HG02981 (cell line): ENCODE measurements around the gene S100A11.
A peak's percentile ranks its signal among the peaks of the same experiment; 100 is the strongest.
"Not testable (repeated sequence)": the region's sequence is repeated elsewhere in the genome, so short reads cannot be mapped to it uniquely, and the experiment has no call there.

Source experiments
- ATAC-seq: cut with Tn5 transposase; IDR thresholded peaks from one replicate; pipeline ENCODE4 v1.9.1; 2021; ENCODE audit warnings: mild to moderate bottlenecking, moderate library complexity; ENCODE audit not compliant: unreplicated experiment

The S100A11 gene

GRCh38 chr1:152036267-152037216 lies at the start of gene S100A11:
S100A11 (minus strand) TSS chr1:152037004; CDS start chr1:152036915, 89 bp downstream.
- peak; percentile 43 for ATAC-seq

- no peak for ATAC-seq
Measured at GRCh38 chr1:152084853-152085252, 48.0 kb upstream of the S100A11 start.

GRCh38 chr1:152081026-152081425 lies 44.2 kb upstream of the S100A11 start:
- not testable (repeated sequence) for ATAC-seq

DNA sequence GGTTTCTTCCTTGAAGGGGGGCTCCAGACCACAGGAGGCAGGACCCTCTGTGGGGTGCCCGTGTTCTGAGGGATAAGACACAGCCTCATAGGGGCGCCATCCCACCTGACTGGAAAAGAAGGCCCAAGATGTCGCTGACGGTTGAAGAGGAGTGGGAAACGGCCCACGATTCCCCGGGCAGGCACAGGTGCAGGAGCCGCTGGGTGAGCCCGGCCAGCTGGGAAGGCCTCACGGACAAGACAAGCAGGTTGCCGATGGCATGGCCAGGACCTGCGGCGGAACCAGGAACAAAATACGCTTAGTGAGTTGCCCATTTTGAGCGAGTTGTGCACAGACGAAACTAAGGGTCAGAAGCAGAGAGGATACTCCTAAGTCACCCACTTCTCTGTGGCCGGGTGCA lies 43.7 kb upstream of the S100A11 start:
- ATAC-seq = not testable (repeated sequence)

DNA sequence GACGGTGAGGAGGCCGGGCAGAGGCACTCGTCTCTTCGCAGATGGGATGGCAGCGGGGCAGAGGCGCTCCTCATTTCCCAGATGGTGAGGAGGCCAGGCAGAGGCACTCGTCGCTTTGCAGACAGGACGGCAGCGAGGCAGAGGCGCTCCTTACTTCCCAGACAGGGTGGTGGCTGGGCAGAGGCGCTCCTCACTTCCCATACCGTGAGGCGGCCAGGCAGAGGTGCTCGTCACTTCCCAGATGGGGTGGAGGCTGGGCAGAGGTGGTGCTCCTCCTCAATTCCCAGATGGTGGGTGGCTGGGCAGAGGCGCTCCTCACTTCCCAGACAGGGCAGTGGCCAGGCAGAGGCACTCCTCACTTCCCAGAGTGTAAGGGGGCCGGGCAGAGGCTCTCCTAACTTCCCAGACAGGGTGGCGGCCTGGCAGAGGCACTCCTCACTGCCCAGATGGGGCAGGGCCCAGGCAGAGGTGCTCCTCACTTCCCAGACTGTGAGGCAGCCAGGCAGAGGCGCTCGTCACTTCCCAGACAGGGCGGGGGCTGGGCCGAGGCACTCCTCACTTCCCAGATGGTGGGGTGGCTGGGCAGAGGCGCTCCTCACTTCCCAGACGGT lies 42.1 kb upstream of the S100A11 start:
- ATAC-seq = no peak

DNA sequence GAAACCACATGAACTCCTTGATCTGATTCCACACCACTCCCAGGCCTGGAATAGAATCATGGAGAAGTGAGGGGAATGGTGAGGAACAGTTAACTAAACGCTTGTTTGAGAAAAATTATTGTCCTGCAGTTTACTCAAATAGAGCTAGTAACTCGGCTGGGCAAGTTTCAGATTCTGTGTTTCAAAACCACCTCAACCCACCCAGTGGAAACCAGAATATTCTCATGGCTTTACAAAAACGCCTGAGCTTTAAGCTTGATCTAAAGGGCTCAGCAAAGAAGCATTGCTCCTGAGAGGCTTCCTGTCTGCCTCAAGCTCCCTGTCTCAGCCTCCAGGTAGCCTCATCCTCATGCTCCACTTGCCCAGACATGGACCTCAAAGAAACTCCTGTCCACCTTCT lies 35.5 kb upstream of the S100A11 start:
- no peak for ATAC-seq

- no peak for ATAC-seq
Measured at GRCh38 chr1:152071123-152071522, 34.3 kb upstream of the S100A11 start.

GRCh38 chr1:152067929-152068328 lies 31.1 kb upstream of the S100A11 start:
- ATAC-seq = no peak

DNA sequence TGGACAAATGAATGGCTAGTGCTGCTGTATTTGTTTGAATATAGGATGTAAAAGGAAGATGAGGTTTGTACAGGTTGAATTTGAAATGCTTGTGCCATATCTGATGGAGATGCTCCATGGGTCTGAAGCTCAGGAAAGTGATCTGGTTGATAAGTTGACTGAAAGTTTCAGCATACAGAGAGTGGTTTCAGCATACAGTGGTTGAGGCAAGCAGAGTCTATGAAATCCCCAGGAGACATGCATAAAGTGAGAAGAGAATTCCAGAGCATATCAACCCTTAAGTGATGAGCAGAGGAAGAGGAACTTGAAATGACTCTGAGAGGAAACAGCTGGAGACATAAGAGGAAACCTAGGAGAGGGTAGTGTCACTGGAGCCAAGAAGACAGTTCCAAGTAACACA lies 30.3 kb upstream of the S100A11 start:
- ATAC-seq = no peak

- no peak for ATAC-seq
Measured at GRCh38 chr1:152061952-152062351, 25.1 kb upstream of the S100A11 start.

DNA sequence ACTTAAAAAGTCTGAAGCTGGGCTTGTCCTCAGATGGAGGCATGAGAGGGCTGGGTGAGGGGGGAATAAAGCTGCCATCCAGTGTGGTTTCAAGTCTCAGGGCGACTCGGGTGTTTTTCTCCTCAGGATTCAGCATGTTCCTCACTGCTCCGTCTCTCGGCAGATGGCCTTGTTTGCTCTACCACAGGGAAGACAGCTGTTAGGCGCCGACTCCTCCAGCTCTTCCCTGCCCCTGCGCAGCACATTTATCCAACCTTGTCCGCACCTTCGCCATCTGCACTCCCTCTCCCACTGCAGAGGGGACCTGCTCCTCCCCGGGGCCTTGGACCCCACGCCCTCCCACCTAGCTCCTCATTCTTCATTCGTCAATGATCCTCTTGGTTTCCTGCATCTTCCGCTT lies 16.6 kb upstream of the S100A11 start:
- ATAC-seq = no peak

- ATAC-seq = no peak
Measured at GRCh38 chr1:152052606-152053005, 15.8 kb upstream of the S100A11 start.

DNA sequence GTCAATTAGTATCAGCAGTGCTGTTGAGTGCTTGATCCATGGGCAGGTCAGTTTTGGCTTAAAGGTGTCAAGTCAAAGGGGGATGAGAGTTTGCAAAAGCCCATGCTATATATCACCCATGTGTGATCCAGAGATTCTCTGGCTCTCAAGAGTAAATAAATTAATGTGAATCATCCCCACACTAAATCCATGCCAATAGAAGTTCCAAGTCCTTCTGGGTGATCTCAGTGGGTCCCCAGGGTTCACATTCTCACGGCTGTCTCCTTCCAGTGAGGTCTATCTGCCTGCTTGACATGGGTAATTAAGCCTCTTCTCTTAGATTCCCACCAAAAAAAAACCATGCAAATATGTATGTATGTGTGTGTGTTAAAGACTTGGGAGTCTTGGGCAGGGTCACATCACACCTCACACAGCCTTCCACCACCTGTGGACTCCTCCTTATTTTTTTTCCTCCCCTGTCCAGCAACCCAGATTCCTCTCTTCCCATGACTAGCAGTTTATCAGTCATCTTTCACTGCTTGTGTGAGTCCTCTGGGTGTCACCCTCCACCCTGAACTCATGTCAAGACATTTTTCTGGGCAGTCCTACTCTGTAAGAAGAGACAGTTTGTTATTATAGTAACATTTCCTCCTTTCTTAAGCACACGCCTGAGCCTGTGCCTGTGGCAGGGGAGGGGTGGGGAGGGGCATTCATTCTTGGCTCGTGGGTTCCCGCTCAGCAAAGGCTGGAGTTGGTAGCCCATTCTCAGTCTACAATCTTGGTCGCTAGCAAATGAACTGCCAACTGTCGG lies 14.3 kb upstream of the S100A11 start:
- no peak for ATAC-seq

DNA sequence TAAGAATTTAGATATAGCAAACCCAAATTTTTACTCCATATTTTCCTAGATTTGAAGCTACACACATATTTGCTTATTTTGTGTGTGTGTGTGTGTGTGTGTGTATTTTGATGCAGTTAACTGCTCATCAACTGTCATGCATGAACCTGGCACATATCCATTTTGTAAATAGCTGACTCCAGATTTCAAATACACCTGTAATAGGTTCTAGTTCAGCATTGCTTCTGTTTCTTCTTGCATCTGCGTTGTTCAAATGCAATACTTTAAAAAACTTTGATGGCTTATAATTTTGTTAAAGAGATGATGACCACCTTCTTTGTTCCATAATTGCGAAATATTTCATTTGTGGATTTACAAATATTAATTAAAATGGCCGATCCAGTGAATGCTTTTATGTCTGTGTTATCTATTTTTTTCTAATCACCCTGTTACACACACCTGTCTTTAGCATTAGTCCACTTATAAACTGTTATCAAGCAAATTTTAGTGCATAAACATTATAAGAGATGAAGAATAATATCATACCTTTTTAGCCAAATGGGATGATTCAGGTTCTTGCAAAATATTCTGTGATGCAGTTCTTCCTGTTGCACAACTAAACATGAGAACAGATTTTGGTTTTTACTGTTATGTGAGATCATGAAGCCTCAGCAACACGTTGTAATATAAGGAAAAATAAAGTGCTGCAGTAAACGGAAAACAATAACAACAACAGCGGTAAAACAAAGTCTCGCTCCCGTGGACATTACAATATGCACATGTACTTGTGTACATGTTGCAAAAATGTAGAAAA lies 12.7 kb upstream of the S100A11 start:
- ATAC-seq = no peak

DNA sequence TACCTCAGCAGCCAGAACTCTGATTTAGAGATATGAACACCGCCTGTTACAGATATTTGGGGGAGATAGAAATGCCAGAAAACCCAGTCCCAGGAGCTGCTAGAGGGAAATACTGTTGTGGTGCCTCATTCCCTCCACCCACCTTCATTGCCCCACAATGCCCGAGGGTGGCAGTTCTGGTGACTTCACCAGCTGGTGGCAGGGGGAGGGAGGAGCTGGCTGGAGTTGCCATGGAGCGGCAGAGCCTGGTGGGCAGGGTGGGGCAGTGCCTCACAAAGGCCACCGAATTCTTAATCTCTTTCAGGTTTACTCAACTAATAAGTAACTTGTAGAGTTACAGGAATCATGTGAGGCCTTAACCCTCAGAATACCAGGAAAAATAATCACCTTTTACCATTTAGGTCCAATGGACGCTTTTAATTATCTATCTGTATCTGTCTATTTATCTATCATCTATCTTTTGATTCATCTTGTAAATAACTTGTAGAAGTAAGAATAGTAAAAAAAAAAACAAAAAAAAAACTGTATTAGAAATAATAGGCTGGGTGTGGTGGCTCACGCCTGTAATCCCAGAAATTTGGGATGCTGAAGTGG lies 11.7 kb upstream of the S100A11 start:
- ATAC-seq = peak; percentile 9

DNA sequence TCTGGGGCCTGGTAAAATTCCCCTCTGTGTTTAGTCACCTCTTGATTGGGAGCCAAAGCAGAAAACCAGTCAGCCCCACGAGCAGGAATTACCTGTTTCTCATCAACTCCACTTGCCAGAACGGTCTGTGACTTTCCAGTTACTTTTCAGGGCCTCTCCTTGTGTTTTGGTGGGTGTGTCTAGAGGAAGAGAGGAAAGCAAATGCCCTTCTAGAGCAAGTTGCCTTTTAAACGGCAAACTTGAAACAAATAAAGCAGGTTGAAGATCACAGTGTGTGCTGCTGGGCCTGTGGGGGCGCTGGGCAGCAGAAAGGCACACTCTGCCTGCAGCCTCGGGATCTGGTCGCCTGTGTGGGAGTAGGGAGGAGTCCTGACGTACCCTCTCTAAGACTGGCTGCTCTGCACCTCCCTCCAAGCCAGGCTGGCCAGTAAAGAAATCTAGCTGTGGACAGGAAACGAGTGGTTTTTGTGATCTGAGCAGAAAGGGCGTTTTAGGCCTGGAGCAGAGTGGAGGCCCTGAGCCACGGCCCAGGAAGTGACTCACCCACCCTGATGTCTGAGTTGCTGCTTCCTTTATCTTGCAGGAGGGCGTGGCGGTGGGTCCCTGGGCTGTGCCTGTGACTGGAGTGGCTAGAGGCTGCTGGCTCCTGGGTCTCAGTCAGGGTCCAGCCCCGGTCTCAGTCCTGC lies 11.1 kb upstream of the S100A11 start:
- ATAC-seq = peak; percentile 92

GRCh38 chr1:152047413-152047729 lies 10.6 kb upstream of the S100A11 start:
- no peak for ATAC-seq

DNA sequence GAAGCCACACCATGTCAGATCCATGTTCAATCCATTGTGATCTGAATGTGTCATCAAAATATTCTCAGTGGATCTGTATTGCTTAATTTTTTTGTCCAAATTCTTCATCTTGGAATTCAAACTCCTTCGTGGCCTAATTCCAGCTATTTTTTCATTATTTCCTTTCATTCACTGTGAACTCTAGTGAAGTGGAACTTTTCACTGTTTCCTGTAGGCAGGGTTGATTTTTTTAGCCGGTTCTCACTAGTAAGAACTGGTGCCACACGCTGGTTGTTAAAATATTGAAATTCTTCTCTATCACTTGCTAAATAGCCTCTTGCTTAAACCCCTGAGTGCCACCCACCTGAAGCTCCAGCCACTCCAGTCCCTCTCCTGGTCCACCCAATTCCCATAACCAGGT lies 7.6 kb upstream of the S100A11 start:
- no peak for ATAC-seq

GRCh38 chr1:152043870-152044269 lies 7.1 kb upstream of the S100A11 start:
- ATAC-seq = no peak

- ATAC-seq = no peak
Measured at GRCh38 chr1:152042030-152042429, 5.2 kb upstream of the S100A11 start.
